ENCODE results near the gene SMAD3.

- TF ChIP-seq CTCF (IDR thresholded peaks at IDR 0.05; ENCODE audit: insufficient read depth, low read length) = no peak
- no peak for TF ChIP-seq GABPA (IDR thresholded peaks at IDR 0.05; ENCODE audit: low read depth)
- TF ChIP-seq POLR2AphosphoS5 (IDR thresholded peaks at IDR 0.05; ENCODE audit: low read depth) = no peak
These were observed 126.9 kb downstream of the SMAD3 start for GRCh38 chr15:67192185-67192820.
